Uterus (tissue), 2 donors: ENCODE results near the gene UVSSA.

ENCODE experiments used
- CTCF ChIP-seq, 4 experiments: fragments of 200-600 bp in 2 of 4; fragments of 450-650 bp in 2 of 4; sonication (generic) in 2 of 4; IDR thresholded peaks; one replicate each; pipeline ENCODE4 v1.5.1; 2016 to 2019; ENCODE audit warnings: antibody characterized with exemption in 4 of 4, mild to moderate bottlenecking in 2 of 4, moderate library complexity in 1 of 4
- POLR2A ChIP-seq, 2 donors: fragments of 450-650 bp; IDR thresholded peaks; one replicate each; pipeline ENCODE4 v1.6.1; 2016; ENCODE audit warnings: antibody characterized with exemption in 2 of 2, mild to moderate bottlenecking in 1 of 2, moderate library complexity in 1 of 2

- TF ChIP-seq CTCF (IDR thresholded peaks at IDR 0.05) (no peak), POLR2A (IDR thresholded peaks at IDR 0.05) (no peak)
Observed at GRCh38 chr4:1414831-1415680, 68.0 kb downstream of the UVSSA start.
